Neural progenitor cell (in vitro differentiated cells): ENCODE results near the gene PCDHB11. TPM values are rescaled to one million over a fixed set of nuclear protein-coding genes. Genes with fewer than 3 reads are reported as not detected.

Experiments used
- DNase-seq: peaks from one replicate; pipeline ENCODE4 v3.0.0-alpha.2; 2016; ENCODE audit warnings: low spot score
- H2AFZ ChIP-seq: fragments of 200-600 bp; sonication (generic); replicated peaks from 2 replicates; pipeline ENCODE4 v1.6.1; 2016; ENCODE audit warnings: antibody characterized with exemption
- H3F3A ChIP-seq: fragments of 200-600 bp; sonication (generic); 2 replicates; pipeline ENCODE4 v1.6.1; 2016; ENCODE audit warnings: antibody characterized with exemption, low read depth
- H3K27ac ChIP-seq: fragments of 200-600 bp; sonication (generic); 2 replicates; pipeline ENCODE4 v1.5.1; 2016; ENCODE audit warnings: mild to moderate bottlenecking
- H3K27me3 ChIP-seq: fragments of 200-600 bp; sonication (generic); 2 replicates; pipeline ENCODE4 v1.6.1; 2016; ENCODE audit warnings: mild to moderate bottlenecking, moderate library complexity
- H3K36me3 ChIP-seq: fragments of 200-600 bp; sonication (generic); 2 replicates; pipeline ENCODE4 v1.5.1; 2016
- H3K4me1 ChIP-seq: fragments of 200-600 bp; sonication (generic); 2 replicates; pipeline ENCODE4 v1.6.1; 2016; ENCODE audit warnings: mixed run types
- H3K4me2 ChIP-seq: fragments of 200-600 bp; sonication (generic); 2 replicates; pipeline ENCODE4 v1.6.1; 2016
- H3K4me3 ChIP-seq: fragments of 200-600 bp; sonication (generic); 2 replicates; pipeline ENCODE4 v1.5.1; 2016
- H3K79me2 ChIP-seq: fragments of 200-600 bp; sonication (generic); 2 replicates; pipeline ENCODE4 v1.6.1; 2016; ENCODE audit warnings: low read depth
- H3K9ac ChIP-seq: fragments of 200-600 bp; sonication (generic); 2 replicates; pipeline ENCODE4 v1.6.1; 2016
- H3K9me3 ChIP-seq: fragments of 200-600 bp; sonication (generic); 2 replicates; pipeline ENCODE4 v1.5.1; 2016; ENCODE audit warnings: low read depth
- H4K20me1 ChIP-seq: fragments of 200-600 bp; sonication (generic); 2 replicates; pipeline ENCODE4 v1.6.1; 2016; ENCODE audit warnings: low read depth
- H3K27ac Mint-ChIP-seq: 3 replicates; pipeline ENCODE4 v1.8.0; 2021; ENCODE audit warnings: mixed read lengths
- H3K27me3 Mint-ChIP-seq: 2 replicates; pipeline ENCODE4 v1.8.0; 2022; ENCODE audit warnings: low read depth, mild to moderate bottlenecking, inconsistent platforms, moderate library complexity, mixed read lengths; ENCODE audit not compliant: insufficient read depth
- H3K36me3 Mint-ChIP-seq: 3 replicates; pipeline ENCODE4 v1.8.0; 2021; ENCODE audit warnings: mixed read lengths
- H3K4me1 Mint-ChIP-seq: 3 replicates; pipeline ENCODE4 v1.8.0; 2021; ENCODE audit warnings: mixed read lengths
- H3K4me3 Mint-ChIP-seq: 3 replicates; pipeline ENCODE4 v1.8.0; 2021; ENCODE audit warnings: mild to moderate bottlenecking, moderate library complexity, mixed read lengths
- H3K9me3 Mint-ChIP-seq: 3 replicates; pipeline ENCODE4 v1.8.0; 2020; ENCODE audit warnings: mixed read lengths
- CTCF ChIP-seq: fragments of 200-600 bp; sonication (generic); IDR thresholded peaks from 2 replicates; pipeline ENCODE4 v1.5.1; 2017; ENCODE audit warnings: antibody characterized with exemption, mild to moderate bottlenecking
- EZH2 ChIP-seq: fragments of 200-600 bp; sonication (generic); IDR thresholded peaks from 2 replicates; pipeline ENCODE4 v1.6.1; 2017; ENCODE audit warnings: antibody characterized with exemption, mild to moderate bottlenecking, moderate library complexity
- EZH2phosphoT487 ChIP-seq: fragments of 200-600 bp; sonication (generic); IDR thresholded peaks from 2 replicates; pipeline ENCODE4 v1.6.1; 2017; ENCODE audit warnings: antibody characterized with exemption
- total RNA-seq: library from RNA; depleted of rRNA; stranded (reverse); fragments of >200 nt; gene quantifications from 2 replicates; pipeline ENCODE4 v1.2.3, GENCODE V29; 2015; ENCODE audit warnings: low replicate concordance

Gene PCDHB11
- 3.8 and 4.0 TPM in 2 replicates for total RNA-seq

- peaks cover 8% of the 10 kb centered on the region for H3K27me3 Mint-ChIP-seq
- H3K79me2 ChIP-seq, result no peaks in the 10 kb centered on the region
- H3K4me3 Mint-ChIP-seq, result peak within 1 kb of the TSS; percentile 60
- TF ChIP-seq EZH2phosphoT487 (no peak), EZH2 (no peak), CTCF (peak; percentile 59)
- H3K9ac ChIP-seq, result no peak within 1 kb of the TSS
- H4K20me1 ChIP-seq, result no peaks in the 10 kb centered on the region
- no peak within 1 kb of the TSS for H3K27ac ChIP-seq
- H3K4me1 ChIP-seq, result no peaks in the 10 kb centered on the region
- DNase-seq, result peak; percentile 53
- peak within 1 kb of the TSS; percentile 83 for H3K27ac Mint-ChIP-seq
- peaks cover 54% of the 10 kb centered on the region for H3K9me3 Mint-ChIP-seq
- peaks cover 11% of the 10 kb centered on the region for H3K36me3 ChIP-seq
- no peaks in the 10 kb centered on the region for H3F3A ChIP-seq
- no peak within 1 kb of the TSS for H3K4me3 ChIP-seq
- H3K4me1 Mint-ChIP-seq, result no peaks in the 10 kb centered on the region
- peaks cover 30% of the 10 kb centered on the region for H3K27me3 ChIP-seq
- peaks cover 17% of the 10 kb centered on the region for H3K9me3 ChIP-seq
- peaks cover 15% of the 10 kb centered on the region for H3K36me3 Mint-ChIP-seq
- H2AFZ ChIP-seq, result no peak within 1 kb of the TSS
- H3K4me2 ChIP-seq, result no peak within 1 kb of the TSS
Measured at GRCh38 chr5:141199359-141200235, at the start of gene PCDHB11. Gene PCDHB11 (plus strand): TSS chr5:141199627. CDS start chr5:141199775, 148 bp downstream.

- no peak within 1 kb of the TSS for H3K27ac Mint-ChIP-seq
- H3K36me3 ChIP-seq, result no peaks in the 10 kb centered on the region
- peaks cover 35% of the 10 kb centered on the region for H3K9me3 Mint-ChIP-seq
- H3K27me3 ChIP-seq, result peaks cover 3% of the 10 kb centered on the region
- H3F3A ChIP-seq, result no peaks in the 10 kb centered on the region
- peak; percentile 37 for TF ChIP-seq CTCF
- no peak for TF ChIP-seq EZH2
- DNase-seq, result peak; percentile 5
- H3K36me3 Mint-ChIP-seq, result no peaks in the 10 kb centered on the region
- no peak within 1 kb of the TSS for H2AFZ ChIP-seq
- H3K4me3 Mint-ChIP-seq, result no peak within 1 kb of the TSS
- no peak within 1 kb of the TSS for H3K4me2 ChIP-seq
- no peak within 1 kb of the TSS for H3K4me3 ChIP-seq
- no peaks in the 10 kb centered on the region for H3K4me1 Mint-ChIP-seq
- no peaks in the 10 kb centered on the region for H4K20me1 ChIP-seq
- H3K27ac ChIP-seq, result no peak within 1 kb of the TSS
- no peaks in the 10 kb centered on the region for H3K4me1 ChIP-seq
- H3K79me2 ChIP-seq, result no peaks in the 10 kb centered on the region
- no peak within 1 kb of the TSS for H3K9ac ChIP-seq
- H3K27me3 Mint-ChIP-seq, result no peaks in the 10 kb centered on the region
- H3K9me3 ChIP-seq, result no peaks in the 10 kb centered on the region
Measured at GRCh38 chr5:141149812-141150211, 49.6 kb upstream of the PCDHB11 start, which contains the start of gene PCDHB6. Gene PCDHB6 (plus strand): TSS chr5:141150057. CDS start chr5:141150258, 201 bp downstream.

GRCh38 chr5:141150224-141150992 lies 49.0 kb upstream of the PCDHB11 start:
- Mint-ChIP-seq H3K27me3 (no peaks in the 10 kb centered on the region), H3K4me1 (no peaks in the 10 kb centered on the region), H3K4me3 (no peak overlapping the region), H3K36me3 (no peaks in the 10 kb centered on the region), H3K27ac (no peak overlapping the region), H3K9me3 (peaks cover 36% of the 10 kb centered on the region)
- Histone ChIP-seq H3K79me2 (no peaks in the 10 kb centered on the region), H3K27ac (no peak overlapping the region), H3K4me1 (no peaks in the 10 kb centered on the region), H2AFZ (no peak overlapping the region), H3K4me3 (no peak overlapping the region), H3K36me3 (no peaks in the 10 kb centered on the region), H3K9me3 (no peaks in the 10 kb centered on the region), H3F3A (no peaks in the 10 kb centered on the region), H3K4me2 (no peak overlapping the region), H3K27me3 (peaks cover 3% of the 10 kb centered on the region), H3K9ac (no peak overlapping the region), H4K20me1 (no peaks in the 10 kb centered on the region)
- TF ChIP-seq CTCF (no peak), EZH2phosphoT487 (no peak), EZH2 (no peak)
- DNase-seq, result no peak
